Activated T-cell treated with anti-CD3 and anti-CD28 coated beads, Interleukin-2, amount 50 U/mL, for 1 hour (primary cell): ENCODE measurements around the gene BANP.

Experiments used
- DNase-seq: peaks from one replicate; pipeline ENCODE4 v3.0.0-alpha.2; 2020

Gene BANP

GRCh38 chr16:87951552-87952538, 611 bp downstream of the BANP start:
- DNase-seq: no peak

DNA sequence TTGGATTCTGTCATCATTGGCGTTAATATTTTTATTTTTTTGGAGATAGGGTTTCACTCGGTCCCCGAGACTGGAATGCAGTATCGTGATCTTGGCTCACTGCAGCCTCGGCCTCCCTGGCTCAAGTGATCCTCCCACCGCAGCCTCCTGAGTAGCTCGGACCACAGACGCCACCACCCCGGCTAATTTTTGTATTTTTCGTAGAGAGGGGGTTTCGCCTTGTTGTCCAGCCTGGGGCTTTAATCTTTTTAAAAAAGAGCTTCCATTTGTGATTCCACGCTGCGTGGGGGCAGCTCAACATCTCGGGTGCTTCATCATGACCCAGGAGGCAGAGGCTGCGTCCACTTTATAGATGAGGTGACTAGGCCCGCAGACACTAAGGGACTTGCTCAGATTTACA, 1.5 kb downstream of the BANP start:
- no peak for DNase-seq

- no peak for DNase-seq
Observed at GRCh38 chr16:87953308-87954215, 2.3 kb downstream of the BANP start.

- no peak for DNase-seq
Observed at GRCh38 chr16:87954361-87954760, 3.1 kb downstream of the BANP start.

GRCh38 chr16:87954826-87955225, 3.6 kb downstream of the BANP start:
- no peak for DNase-seq

- no peak for DNase-seq
Observed at GRCh38 chr16:87955302-87956097, 4.3 kb downstream of the BANP start.

DNA sequence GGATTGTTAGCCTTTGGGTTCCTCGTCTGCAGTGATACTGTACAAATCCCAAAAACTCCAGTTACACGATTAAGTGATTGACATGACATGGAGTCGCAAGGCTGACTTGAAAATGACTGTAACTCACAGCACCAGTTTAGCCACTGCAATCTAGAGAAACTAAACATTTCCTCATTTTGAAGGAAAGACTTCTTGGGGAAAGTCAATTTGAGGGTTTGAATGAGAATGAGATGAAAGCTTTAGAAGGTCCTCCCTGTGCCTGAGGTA, 4.8 kb downstream of the BANP start:
- DNase-seq: no peak

DNA sequence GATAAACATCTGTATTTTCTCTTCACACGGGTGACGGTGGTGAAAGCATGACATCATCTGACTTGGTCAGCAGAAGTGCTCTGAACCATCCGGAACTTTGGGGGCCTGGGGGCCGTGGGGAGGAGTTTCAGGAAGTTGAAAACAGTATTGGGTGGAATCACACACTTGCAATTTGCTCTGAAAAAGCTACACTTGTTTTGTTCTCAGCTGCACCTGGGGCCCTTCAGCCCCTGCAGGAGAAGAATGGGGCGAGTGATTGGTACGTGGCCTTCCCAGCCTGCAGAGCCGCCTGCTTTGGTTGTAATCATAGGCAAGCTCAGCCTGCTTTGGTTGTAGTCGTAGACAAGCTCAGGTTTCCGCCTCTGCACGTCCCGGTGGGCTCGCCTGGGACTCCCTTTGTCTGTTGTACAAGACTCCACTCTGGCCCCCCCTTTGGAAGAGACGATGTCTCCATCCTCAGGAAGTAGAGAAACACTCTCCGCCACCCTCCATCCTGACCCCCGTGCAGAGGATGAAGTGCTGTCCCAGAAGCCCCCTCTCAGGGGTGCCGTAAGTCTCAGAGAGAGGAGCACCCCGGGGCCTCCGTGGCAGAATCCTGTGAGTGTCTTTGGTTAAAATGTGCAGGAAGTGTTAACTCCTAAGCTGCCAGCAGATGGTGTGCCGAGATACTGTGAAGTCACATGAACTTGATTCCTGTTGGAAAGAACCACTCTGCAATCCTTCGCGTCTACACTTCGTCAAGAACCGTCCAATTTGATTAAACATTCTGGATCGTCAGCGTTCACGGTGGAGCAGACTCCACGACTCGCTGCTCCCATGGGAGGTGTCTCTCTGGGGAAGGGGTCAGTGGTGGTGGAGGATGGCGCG, 5.4 kb downstream of the BANP start:
- DNase-seq: peak; percentile 76

DNA sequence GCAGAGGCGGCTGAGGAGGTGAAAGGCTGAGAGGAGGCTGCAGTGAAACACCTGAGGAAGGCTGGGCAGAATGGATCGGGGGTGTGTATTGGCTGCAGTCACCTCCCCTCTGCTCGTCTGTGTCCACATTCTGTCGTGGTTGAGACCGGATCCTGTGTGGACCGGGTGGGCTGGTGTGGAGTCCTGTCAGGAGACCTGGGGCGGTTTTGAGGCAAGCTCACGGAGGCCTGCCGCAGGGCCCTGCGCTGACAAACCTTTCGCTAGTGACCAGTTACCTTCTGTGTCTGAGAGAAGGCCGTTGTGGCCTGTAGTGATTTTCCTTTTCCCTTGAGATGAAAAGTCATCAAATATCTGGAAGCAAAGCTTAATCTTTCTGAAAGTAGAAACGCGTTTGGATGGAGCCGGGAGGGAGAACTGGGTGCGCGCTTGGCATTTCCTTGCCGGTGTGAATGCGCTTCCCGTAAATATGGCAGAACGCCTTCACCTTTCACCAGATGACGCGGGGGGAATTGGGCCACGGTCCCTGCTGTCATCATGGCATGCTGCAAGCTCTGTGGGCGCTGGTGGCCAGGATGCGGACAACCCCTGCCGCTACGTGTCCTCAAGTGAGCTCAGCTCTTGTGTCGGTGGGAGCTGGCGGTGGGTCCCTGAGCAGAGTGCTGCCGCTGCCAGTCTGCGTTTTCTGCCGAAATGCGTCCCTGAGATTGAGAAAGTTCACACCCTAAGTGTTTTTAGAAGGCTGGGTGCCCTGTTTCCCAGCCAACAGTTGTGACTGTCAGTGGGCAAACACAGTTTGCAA, 6.3 kb downstream of the BANP start:
- DNase-seq: no peak

DNA sequence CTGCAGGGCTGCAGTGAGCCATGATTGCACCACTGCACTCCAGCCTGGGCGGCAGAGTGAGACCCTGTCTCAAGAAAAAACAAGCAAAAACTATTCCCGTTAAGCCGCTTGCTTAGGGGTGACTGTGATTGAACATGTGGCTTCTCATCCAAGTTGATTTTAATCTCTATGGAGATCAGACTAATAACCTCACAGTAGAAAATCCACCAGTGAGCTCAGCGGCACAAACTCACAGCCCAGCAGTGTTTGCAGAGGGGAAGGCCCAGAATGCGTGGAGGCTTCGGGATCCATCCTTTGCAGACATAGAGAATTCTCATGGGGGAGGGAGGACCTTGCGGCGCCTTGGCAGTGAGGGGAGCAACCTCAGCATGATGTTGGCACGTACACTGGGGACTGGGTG, 7.4 kb downstream of the BANP start:
- DNase-seq: no peak

DNA sequence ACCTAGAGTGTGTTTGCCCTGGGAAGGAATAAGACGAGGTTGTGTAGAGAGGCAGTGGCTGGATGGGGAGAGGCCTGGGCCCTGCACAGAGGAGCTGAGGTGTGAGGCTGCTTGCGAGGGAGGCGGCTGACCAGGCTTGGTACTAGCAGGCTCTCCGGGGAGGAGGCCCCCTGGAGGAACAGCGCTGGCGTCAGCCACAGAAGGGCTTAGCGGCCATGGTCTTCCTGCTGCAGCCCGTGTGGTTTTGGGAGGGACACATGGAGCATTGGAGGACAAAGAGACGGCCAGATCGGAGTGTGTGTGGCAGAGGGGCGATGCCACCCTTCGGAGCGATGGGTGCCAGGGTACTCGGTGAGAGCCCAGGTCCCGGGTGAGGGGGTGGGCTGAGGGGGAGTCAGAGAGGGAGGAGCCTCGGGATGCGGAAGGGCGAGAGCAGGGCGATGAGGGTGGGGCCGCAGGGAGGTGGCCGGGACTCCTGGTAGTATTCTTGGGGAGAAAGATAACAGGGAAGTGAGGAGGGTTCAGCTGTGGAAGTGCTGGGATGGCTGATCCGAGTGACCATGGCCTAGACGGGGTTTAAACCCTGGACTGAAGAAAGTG, 8.3 kb downstream of the BANP start:
- DNase-seq: no peak

- no peak for DNase-seq
Observed at GRCh38 chr16:87960296-87960695, 9.1 kb downstream of the BANP start.

GRCh38 chr16:87960852-87961251, 9.6 kb downstream of the BANP start:
- no peak for DNase-seq

GRCh38 chr16:87961623-87962022, 10.4 kb downstream of the BANP start:
- no peak for DNase-seq

- peak; percentile 70 for DNase-seq
Observed at GRCh38 chr16:87963400-87963799, 12.2 kb downstream of the BANP start.

- DNase-seq: no peak
Observed at GRCh38 chr16:87964049-87964659, 12.9 kb downstream of the BANP start.

- no peak for DNase-seq
Observed at GRCh38 chr16:87965417-87965816, 14.2 kb downstream of the BANP start.

GRCh38 chr16:87966064-87966645, 14.9 kb downstream of the BANP start:
- no peak for DNase-seq

GRCh38 chr16:87966685-87967185, 15.5 kb downstream of the BANP start:
- DNase-seq: no peak

- DNase-seq: no peak
Observed at GRCh38 chr16:87968541-87968940, 17.3 kb downstream of the BANP start.
